Neural cell (in vitro differentiated cells): ENCODE data around the gene KCND2. TPM values are rescaled to one million over a fixed set of nuclear protein-coding genes. Genes with fewer than 3 reads are reported as not detected.

Experiments
- H2AFZ ChIP-seq: fragments of 200-600, 300-800 bp; sonication (generic), shearing (Covaris generic); 2 replicates; pipeline ENCODE4 v1.6.0; 2014; ENCODE audit warnings: low read depth, mild to moderate bottlenecking, antibody characterized with exemption, low read length, moderate library complexity
- H3F3A ChIP-seq: fragments of 200-600 bp; shearing (Covaris generic); 2 replicates; pipeline ENCODE4 v1.6.1; 2016; ENCODE audit warnings: mild to moderate bottlenecking, moderate library complexity, mixed read lengths, antibody characterized with exemption, low read length; ENCODE audit not compliant: insufficient read depth, poor library complexity, severe bottlenecking
- H3K27ac ChIP-seq: fragments of 200-600, 300-800 bp; sonication (generic), shearing (Covaris generic); 2 replicates; pipeline ENCODE4 v1.5.1; 2014; ENCODE audit warnings: mild to moderate bottlenecking, low read length, moderate library complexity
- H3K27me3 ChIP-seq: fragments of 300-800, 200-600 bp; sonication (generic), shearing (Covaris generic); 2 replicates; pipeline ENCODE4 v1.6.0; 2014; ENCODE audit warnings: mild to moderate bottlenecking, low read depth, low read length, moderate library complexity; ENCODE audit not compliant: insufficient read depth
- H3K36me3 ChIP-seq: fragments of 300-800, 200-600 bp; sonication (generic), shearing (Covaris generic); 2 replicates; pipeline ENCODE4 v1.5.1; 2014; ENCODE audit warnings: mild to moderate bottlenecking, antibody characterized with exemption, low read length, moderate library complexity; ENCODE audit not compliant: insufficient read depth
- H3K4me2 ChIP-seq: fragments of 300-800, 200-600 bp; sonication (generic), shearing (Covaris generic); 2 replicates; pipeline ENCODE4 v1.6.0; 2014; ENCODE audit warnings: mild to moderate bottlenecking, low read length
- H3K4me3 ChIP-seq: fragments of 300-800, 200-600 bp; sonication (generic), shearing (Covaris generic); 2 replicates; pipeline ENCODE4 v1.5.1; 2014; ENCODE audit warnings: mild to moderate bottlenecking, low read length, moderate library complexity
- H3K79me2 ChIP-seq: fragments of 200-600 bp; shearing (Covaris generic); replicated peaks from 2 replicates; pipeline ENCODE4 v1.6.0; 2014; ENCODE audit warnings: mild to moderate bottlenecking, low read length, moderate library complexity; ENCODE audit not compliant: insufficient read depth
- H3K9ac ChIP-seq: fragments of 300-800, 200-600 bp; sonication (generic), shearing (Covaris generic); 2 replicates; pipeline ENCODE4 v1.6.1; 2016; ENCODE audit warnings: mild to moderate bottlenecking, low read length, mixed read lengths
- H3K9me2 ChIP-seq: fragments of 200-600 bp; shearing (Covaris generic); 2 replicates; pipeline ENCODE4 v1.6.1; 2016; ENCODE audit warnings: mild to moderate bottlenecking, low read length, mixed read lengths; ENCODE audit not compliant: insufficient read depth
- H3K9me3 ChIP-seq: fragments of 200-600, 300-800 bp; sonication (generic), shearing (Covaris generic); 2 replicates; pipeline ENCODE4 v1.6.1; 2016; ENCODE audit warnings: mild to moderate bottlenecking, mixed run types, low read length, moderate library complexity, mixed read lengths
- H4K20me1 ChIP-seq: fragments of 200-600 bp; shearing (Covaris generic); 2 replicates; pipeline ENCODE4 v1.6.1; 2016; ENCODE audit warnings: mild to moderate bottlenecking, mixed run types; ENCODE audit not compliant: insufficient read depth
- CTCF ChIP-seq: fragments of 450-650 bp; IDR thresholded peaks from 2 replicates; pipeline ENCODE4 v1.5.1; 2014; ENCODE audit warnings: antibody characterized with exemption, mild to moderate bottlenecking, moderate library complexity; ENCODE audit not compliant: poor library complexity, severe bottlenecking
- EP300 ChIP-seq: fragments of 450-650 bp; conservative IDR thresholded peaks from 2 replicates; pipeline ENCODE4 v1.6.1; 2014; ENCODE audit warnings: antibody characterized with exemption, mild to moderate bottlenecking, moderate library complexity; ENCODE audit not compliant: poor library complexity, severe bottlenecking
- EZH2 ChIP-seq: fragments of 200-600, 300-800 bp; shearing (Covaris generic), sonication (generic); IDR thresholded peaks from 2 replicates; pipeline ENCODE4 v1.6.1; 2014; ENCODE audit warnings: antibody characterized with exemption, low read length, borderline replicate concordance, mild to moderate bottlenecking; ENCODE audit not compliant: insufficient read depth, poor library complexity, severe bottlenecking
- MXI1 ChIP-seq: fragments of 450-650 bp; conservative IDR thresholded peaks from 2 replicates; pipeline ENCODE4 v1.6.1; 2014; ENCODE audit warnings: antibody characterized with exemption, mild to moderate bottlenecking; ENCODE audit not compliant: poor library complexity, severe bottlenecking
- POLR2AphosphoS5 ChIP-seq: IDR thresholded peaks from 2 replicates; pipeline ENCODE4 v1.6.1; 2012
- RAD21 ChIP-seq: fragments of 450-650 bp; conservative IDR thresholded peaks from 2 replicates; pipeline ENCODE4 v1.6.1; 2014; ENCODE audit warnings: antibody characterized with exemption, mild to moderate bottlenecking, moderate library complexity
- REST ChIP-seq: IDR thresholded peaks from 2 replicates; pipeline ENCODE4 v1.6.1; 2012; ENCODE audit warnings: borderline replicate concordance
- SMC3 ChIP-seq: fragments of 450-650 bp; conservative IDR thresholded peaks from 2 replicates; pipeline ENCODE4 v1.6.1; 2014; ENCODE audit warnings: antibody characterized with exemption, mild to moderate bottlenecking, moderate library complexity; ENCODE audit not compliant: poor library complexity
- TAF1 ChIP-seq: IDR thresholded peaks from 2 replicates; pipeline ENCODE4 v1.6.1; 2012; ENCODE audit warnings: low read depth
- polyA plus RNA-seq: library from polyadenylated mRNA; depleted of rRNA; stranded (reverse); fragments of >200 nt; gene quantifications from 2 replicates; pipeline ENCODE4 v1.2.3, GENCODE V29; 2014

Gene KCND2
- polyA plus RNA-seq, 1 donor from 2014 or later: 11.0 TPM

GRCh38 chr7:120680985-120681384, 408.0 kb downstream of the KCND2 start:
- H3K79me2 ChIP-seq: no peaks in the 10 kb centered on the region
- no peaks in the 10 kb centered on the region for H3K36me3 ChIP-seq
- H3K9ac ChIP-seq: no peak overlapping the region
- no peak overlapping the region for H3K27ac ChIP-seq
- H3K9me3 ChIP-seq: no peaks in the 10 kb centered on the region
- H3K4me3 ChIP-seq: no peak overlapping the region
- no peaks in the 10 kb centered on the region for H3K27me3 ChIP-seq
- no peak overlapping the region for H2AFZ ChIP-seq
- no peaks in the 10 kb centered on the region for H3K9me2 ChIP-seq
- no peaks in the 10 kb centered on the region for H4K20me1 ChIP-seq
- no peak overlapping the region for H3K4me2 ChIP-seq
- no peaks in the 10 kb centered on the region for H3F3A ChIP-seq
- no peak for TF ChIP-seq MXI1
- TF ChIP-seq CTCF: no peak

- Histone ChIP-seq H3K27ac (no peak overlapping the region), H2AFZ (no peak overlapping the region), H3K79me2 (no peaks in the 10 kb centered on the region), H3K9ac (no peak overlapping the region), H3K9me2 (no peaks in the 10 kb centered on the region), H3K36me3 (no peaks in the 10 kb centered on the region), H3K27me3 (no peaks in the 10 kb centered on the region), H3K4me2 (no peak overlapping the region), H3F3A (no peaks in the 10 kb centered on the region), H3K9me3 (no peaks in the 10 kb centered on the region), H4K20me1 (no peaks in the 10 kb centered on the region), H3K4me3 (no peak overlapping the region)
- no peak for TF ChIP-seq CTCF
- no peak for TF ChIP-seq REST
- no peak for TF ChIP-seq TAF1
- no peak for TF ChIP-seq SMC3
- TF ChIP-seq EZH2: no peak
- no peak for TF ChIP-seq MXI1
- TF ChIP-seq RAD21: no peak
- no peak for TF ChIP-seq EP300
- TF ChIP-seq POLR2AphosphoS5: no peak
Measured at GRCh38 chr7:120684463-120684862, 411.5 kb downstream of the KCND2 start.
